Stimulated activated naive B cell treated with anti-CD40 and anti-IgM and Interleukin-4, amounts not matched to agents 10 μg/mL and 1 μg/mL and 100 μg/mL, for 72 hours (primary cell): Measurements from ENCODE around the gene MITF.

Source experiments
- ATAC-seq, 2 donors: fragments of 150-1000 bp; cut with Tn5 transposase; replicated peaks; 2 replicates each; pipeline ENCODE4 v1.10.0; 2021; ENCODE audit warnings: moderate library complexity in 1 of 2
- DNase-seq: peaks from one replicate; pipeline ENCODE4 v3.0.0; 2021
- H3K27ac Mint-ChIP-seq: one replicate; pipeline ENCODE4 v1.8.0; 2022; ENCODE audit warnings: mild to moderate bottlenecking, mixed read lengths
- H3K27me3 Mint-ChIP-seq, 2 donors: one replicate each; pipeline ENCODE4 v1.8.0; 2022; ENCODE audit warnings: mixed read lengths in 2 of 2
- H3K36me3 Mint-ChIP-seq, 2 donors: one replicate each; pipeline ENCODE4 v1.8.0; 2022; ENCODE audit warnings: mixed read lengths in 2 of 2, mild to moderate bottlenecking in 1 of 2
- H3K4me1 Mint-ChIP-seq, 2 donors: one replicate each; pipeline ENCODE4 v1.8.0; 2022; ENCODE audit warnings: mixed read lengths in 2 of 2, mild to moderate bottlenecking in 1 of 2
- H3K4me3 Mint-ChIP-seq, 2 donors: one replicate each; pipeline ENCODE4 v1.8.0; 2022; ENCODE audit warnings: mild to moderate bottlenecking in 2 of 2, mixed read lengths in 2 of 2, moderate library complexity in 1 of 2
- H3K9me3 Mint-ChIP-seq, 2 donors: one replicate each; pipeline ENCODE4 v1.8.0; 2022; ENCODE audit warnings: mixed read lengths in 2 of 2, mild to moderate bottlenecking in 1 of 2

MITF gene

DNA sequence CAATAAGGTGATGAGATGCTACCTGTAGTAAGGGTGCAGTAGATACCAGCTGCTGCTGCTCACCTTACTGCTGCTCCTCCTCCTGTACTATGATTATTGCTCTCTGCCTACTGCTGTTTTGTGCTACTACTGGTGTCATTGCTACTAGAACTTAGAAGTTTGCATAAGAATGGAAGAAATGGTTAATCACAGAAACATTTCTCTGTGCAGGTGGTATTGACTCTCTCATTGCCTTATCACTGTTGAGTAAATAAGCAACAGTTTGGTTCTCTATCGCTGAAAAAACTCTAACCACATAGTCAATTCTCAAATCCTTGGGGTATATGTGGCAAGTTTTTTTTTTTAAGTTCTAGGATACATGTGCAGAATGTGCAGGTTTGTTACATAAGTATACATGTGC lies 16.5 kb downstream of the MITF start:
- no peaks in the 10 kb centered on the region for H3K36me3 Mint-ChIP-seq
- no peak for ATAC-seq
- no peak overlapping the region for H3K27ac Mint-ChIP-seq
- peaks cover 5 to 8% of the 10 kb centered on the region in 2 donors for H3K9me3 Mint-ChIP-seq
- no peak overlapping the region for H3K4me3 Mint-ChIP-seq
- DNase-seq = no peak
- H3K4me1 Mint-ChIP-seq = no peaks in the 10 kb centered on the region
- no peaks in the 10 kb centered on the region for H3K27me3 Mint-ChIP-seq

DNA sequence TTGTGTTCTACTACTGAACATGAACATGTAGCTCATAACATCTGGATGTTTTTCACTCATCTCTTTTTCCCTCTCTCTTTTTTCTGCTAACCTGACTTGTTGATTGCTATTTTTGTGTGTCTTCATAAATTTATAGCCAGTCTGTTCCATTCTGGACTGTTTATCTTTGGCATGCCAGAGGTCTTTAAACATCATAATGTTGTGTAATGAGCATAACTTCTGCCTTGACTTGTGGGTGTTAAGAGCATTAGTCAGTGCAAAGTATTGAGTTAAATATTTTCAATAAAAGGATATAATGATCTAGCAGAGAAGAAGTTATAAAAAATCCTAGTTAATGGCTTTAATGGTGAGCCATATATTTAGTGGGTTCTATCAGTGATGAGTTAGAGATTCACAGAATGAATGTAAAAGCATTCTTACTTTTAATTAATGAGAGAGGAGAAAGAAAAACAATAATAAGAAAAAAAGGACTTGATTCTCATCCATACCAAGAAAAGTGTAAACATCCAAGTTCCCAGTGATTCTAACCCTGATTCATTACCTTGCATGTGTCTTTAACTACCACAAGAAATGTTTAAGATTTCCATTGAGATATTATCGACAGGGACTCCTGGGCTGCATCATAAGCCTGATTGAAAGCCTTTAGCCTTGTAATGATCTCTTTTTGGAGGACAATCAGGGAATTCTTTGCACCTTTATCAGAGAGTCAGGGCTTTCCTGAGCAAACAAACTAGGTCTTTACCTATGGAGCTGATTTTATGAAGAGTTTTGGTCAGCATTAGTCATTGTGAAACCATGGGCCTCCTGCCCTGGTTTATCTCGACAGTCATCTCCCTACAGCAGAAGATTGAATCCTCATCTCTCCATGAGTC lies 22.9 kb downstream of the MITF start:
- Mint-ChIP-seq H3K9me3 (no peaks in the 10 kb centered on the region), H3K27ac (no peak overlapping the region), H3K36me3 (no peaks in the 10 kb centered on the region), H3K27me3 (no peaks in the 10 kb centered on the region), H3K4me3 (no peak overlapping the region), H3K4me1 (peaks cover 0 to 12% of the 10 kb centered on the region in 2 donors)
- ATAC-seq (peak in 1 of 2 donors; percentile 27), DNase-seq (no peak)

GRCh38 chr3:69762768-69763229 lies 23.5 kb downstream of the MITF start:
- peaks cover 0 to 12% of the 10 kb centered on the region in 2 donors for H3K4me1 Mint-ChIP-seq
- ATAC-seq = no peak
- no peak overlapping the region for H3K27ac Mint-ChIP-seq
- no peaks in the 10 kb centered on the region for H3K27me3 Mint-ChIP-seq
- no peak for DNase-seq
- H3K4me3 Mint-ChIP-seq = no peak overlapping the region
- H3K9me3 Mint-ChIP-seq = no peaks in the 10 kb centered on the region
- H3K36me3 Mint-ChIP-seq = no peaks in the 10 kb centered on the region

DNA sequence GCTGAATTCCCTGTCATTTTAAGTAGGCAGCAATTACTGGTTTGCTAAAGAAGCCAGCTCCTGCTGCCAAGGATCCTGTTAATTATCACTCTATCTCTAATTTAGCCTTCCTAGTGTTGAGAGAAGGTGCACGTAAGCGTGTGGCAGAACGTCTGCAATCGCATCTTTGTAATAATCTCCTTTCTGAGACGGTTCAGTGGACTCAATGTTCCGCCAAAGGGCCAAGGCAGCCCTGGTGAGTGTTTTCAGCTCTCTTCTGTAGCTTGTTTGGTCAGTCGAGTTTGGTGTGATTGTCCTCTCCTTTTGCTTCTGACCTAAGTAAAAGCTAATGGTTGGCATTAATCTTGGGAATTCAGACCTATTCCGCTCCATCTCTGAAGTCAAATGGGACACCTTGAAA lies 24.2 kb downstream of the MITF start:
- Mint-ChIP-seq H3K27ac (no peak overlapping the region), H3K9me3 (no peaks in the 10 kb centered on the region), H3K27me3 (no peaks in the 10 kb centered on the region), H3K4me1 (peaks cover 0 to 12% of the 10 kb centered on the region in 2 donors), H3K36me3 (no peaks in the 10 kb centered on the region), H3K4me3 (no peak overlapping the region)
- DNase-seq (no peak), ATAC-seq (no peak)

- peaks cover 0 to 12% of the 10 kb centered on the region in 2 donors for H3K4me1 Mint-ChIP-seq
These were observed 25.0 kb downstream of the MITF start for GRCh38 chr3:69764121-69764741.

GRCh38 chr3:69764861-69765260 lies 25.6 kb downstream of the MITF start:
- Mint-ChIP-seq H3K27ac (no peak overlapping the region), H3K9me3 (no peaks in the 10 kb centered on the region), H3K4me3 (no peak overlapping the region), H3K36me3 (no peaks in the 10 kb centered on the region), H3K4me1 (peaks cover 0 to 12% of the 10 kb centered on the region in 2 donors), H3K27me3 (no peaks in the 10 kb centered on the region)
- DNase-seq (no peak), ATAC-seq (no peak)

More at GRCh38 chr3:69764121-69764741, 25.0 kb downstream of the MITF start:
- no peak overlapping the region for H3K4me3 Mint-ChIP-seq
- H3K9me3 Mint-ChIP-seq = no peaks in the 10 kb centered on the region
- no peaks in the 10 kb centered on the region for H3K36me3 Mint-ChIP-seq
- ATAC-seq (peak; percentile 60 to 71), DNase-seq (no peak)
- no peaks in the 10 kb centered on the region for H3K27me3 Mint-ChIP-seq
- no peak overlapping the region for H3K27ac Mint-ChIP-seq

DNA sequence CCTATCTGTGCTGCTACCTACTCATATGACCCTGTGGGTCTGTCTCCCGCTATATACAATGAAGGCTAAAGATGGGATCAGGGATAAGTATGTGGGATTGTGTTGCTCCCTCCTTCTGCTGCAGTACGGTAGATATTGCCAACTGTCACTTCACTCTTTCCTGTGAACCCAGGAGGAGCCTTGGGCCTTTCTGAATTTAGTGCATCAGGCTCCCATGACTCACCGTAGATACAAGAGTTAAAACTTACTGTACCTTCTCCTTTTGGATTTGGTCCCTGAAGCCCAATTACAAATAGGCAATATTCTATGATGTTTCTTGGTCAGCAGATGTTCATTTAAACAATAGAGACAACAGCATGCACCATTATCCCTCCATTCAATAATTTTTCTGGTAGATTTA lies 27.4 kb downstream of the MITF start:
- ATAC-seq (no peak), DNase-seq (no peak)
- Mint-ChIP-seq H3K9me3 (no peaks in the 10 kb centered on the region), H3K4me1 (peaks cover 0 to 12% of the 10 kb centered on the region in 2 donors), H3K36me3 (no peaks in the 10 kb centered on the region), H3K27ac (no peak overlapping the region), H3K4me3 (no peak overlapping the region), H3K27me3 (no peaks in the 10 kb centered on the region)

DNA sequence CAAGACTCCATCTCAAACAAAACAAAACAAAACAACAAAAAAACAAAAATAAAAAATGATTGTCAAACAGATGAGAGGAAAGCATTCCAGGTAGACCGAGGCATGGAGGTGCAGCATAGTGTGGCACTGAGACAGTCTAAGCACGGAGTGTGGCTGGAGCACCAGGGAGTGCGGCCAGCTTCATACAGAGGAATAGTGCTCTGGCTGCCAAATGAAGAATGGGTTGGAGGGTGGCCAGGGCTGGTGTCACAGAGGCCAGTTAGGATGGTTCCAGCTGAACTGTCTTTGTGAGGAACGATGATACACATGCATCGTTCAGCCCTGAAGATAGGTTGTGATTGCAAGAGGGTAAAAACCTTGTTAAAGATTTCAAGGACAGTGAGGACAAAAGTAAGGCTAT lies 28.3 kb downstream of the MITF start:
- Mint-ChIP-seq H3K4me1 (peaks cover 0 to 12% of the 10 kb centered on the region in 2 donors), H3K9me3 (no peaks in the 10 kb centered on the region)

GRCh38 chr3:69768438-69768837 lies 29.2 kb downstream of the MITF start:
- H3K27me3 Mint-ChIP-seq = no peaks in the 10 kb centered on the region
- H3K36me3 Mint-ChIP-seq = no peaks in the 10 kb centered on the region
- H3K4me3 Mint-ChIP-seq = no peak overlapping the region
- ATAC-seq (no peak), DNase-seq (no peak)
- H3K9me3 Mint-ChIP-seq = no peaks in the 10 kb centered on the region
- no peak overlapping the region for H3K27ac Mint-ChIP-seq
- peaks cover 0 to 12% of the 10 kb centered on the region in 2 donors for H3K4me1 Mint-ChIP-seq

More for the DNA sequence above, 28.3 kb downstream of the MITF start:
- ATAC-seq (no peak), DNase-seq (no peak)
- Mint-ChIP-seq H3K4me3 (no peak overlapping the region), H3K27ac (no peak overlapping the region), H3K36me3 (no peaks in the 10 kb centered on the region), H3K27me3 (no peaks in the 10 kb centered on the region)

- DNase-seq (no peak), ATAC-seq (no peak)
- H3K27ac Mint-ChIP-seq = no peak overlapping the region
- no peak overlapping the region for H3K4me3 Mint-ChIP-seq
- no peaks in the 10 kb centered on the region for H3K4me1 Mint-ChIP-seq
- no peaks in the 10 kb centered on the region for H3K27me3 Mint-ChIP-seq
- H3K9me3 Mint-ChIP-seq = no peaks in the 10 kb centered on the region
- no peaks in the 10 kb centered on the region for H3K36me3 Mint-ChIP-seq
These were observed 31.0 kb downstream of the MITF start for GRCh38 chr3:69770219-69770618.

- Mint-ChIP-seq H3K27me3 (no peaks in the 10 kb centered on the region), H3K27ac (no peak overlapping the region), H3K9me3 (no peaks in the 10 kb centered on the region), H3K36me3 (no peaks in the 10 kb centered on the region), H3K4me1 (no peaks in the 10 kb centered on the region), H3K4me3 (no peak overlapping the region)
- DNase-seq (no peak), ATAC-seq (no peak)
These were observed 31.8 kb downstream of the MITF start for GRCh38 chr3:69770976-69771634.

DNA sequence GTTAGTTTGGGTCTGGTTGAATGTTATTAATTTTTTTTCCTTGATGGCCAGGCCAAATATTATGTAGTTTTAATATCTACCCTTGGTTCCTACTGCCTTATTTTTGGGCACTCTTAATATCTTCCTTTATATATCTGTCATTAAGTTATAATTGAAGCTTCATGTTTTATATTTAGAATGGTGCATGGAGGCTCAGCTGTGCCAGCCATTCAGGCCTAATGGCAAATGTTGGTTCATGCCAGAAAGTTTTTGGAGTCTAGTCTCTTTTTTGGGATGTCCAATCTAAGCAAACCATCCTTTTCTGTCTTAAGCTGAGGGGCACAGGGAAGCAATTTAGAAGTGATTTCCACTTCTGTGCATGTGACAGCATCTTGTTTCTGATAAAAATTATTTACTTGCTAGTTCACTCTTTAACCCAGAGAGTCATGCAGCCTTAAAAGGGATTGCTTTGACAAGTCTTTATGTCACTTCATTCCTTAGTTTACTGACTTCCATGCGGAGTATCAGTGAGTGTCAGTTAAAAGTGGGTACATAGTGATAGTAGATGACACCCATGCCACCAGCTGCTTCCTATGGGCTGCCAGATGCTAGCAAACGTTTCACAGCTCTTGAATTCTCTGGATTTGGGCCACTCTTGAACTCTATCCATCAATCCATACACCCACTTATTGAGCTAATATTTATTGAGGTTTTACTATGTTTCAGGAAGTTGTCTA lies 33.0 kb downstream of the MITF start:
- DNase-seq (no peak), ATAC-seq (no peak)
- Mint-ChIP-seq H3K4me1 (no peaks in the 10 kb centered on the region), H3K9me3 (no peaks in the 10 kb centered on the region), H3K27ac (no peak overlapping the region), H3K4me3 (no peak overlapping the region), H3K27me3 (no peaks in the 10 kb centered on the region), H3K36me3 (no peaks in the 10 kb centered on the region)

DNA sequence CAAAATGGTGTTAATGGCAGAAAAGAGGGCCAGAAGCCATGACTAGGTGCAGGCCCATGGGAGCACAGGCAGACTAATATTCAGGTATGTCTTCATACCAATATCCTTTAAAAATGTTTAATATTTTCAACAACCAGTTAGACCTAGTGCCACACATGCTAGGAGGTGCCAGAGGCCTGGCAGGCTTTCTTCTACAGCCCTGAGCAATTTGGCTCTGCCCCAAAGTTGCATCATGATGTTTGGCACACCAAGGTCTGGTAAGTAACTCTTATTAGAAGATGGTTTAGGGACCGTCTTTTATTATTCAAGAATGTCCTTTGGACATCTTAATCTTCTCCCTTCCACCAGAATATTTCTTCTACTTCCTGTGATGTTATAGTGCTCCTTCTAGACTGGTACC lies 34.8 kb downstream of the MITF start:
- DNase-seq = no peak
- H3K9me3 Mint-ChIP-seq = peaks cover 4 to 6% of the 10 kb centered on the region in 2 donors

GRCh38 chr3:69775751-69776150 lies 36.5 kb downstream of the MITF start:
- no peak overlapping the region for H3K27ac Mint-ChIP-seq
- ATAC-seq = no peak
- no peak for DNase-seq
- H3K4me3 Mint-ChIP-seq = no peak overlapping the region
- no peaks in the 10 kb centered on the region for H3K27me3 Mint-ChIP-seq
- H3K9me3 Mint-ChIP-seq = peaks cover 4 to 6% of the 10 kb centered on the region in 2 donors
- H3K4me1 Mint-ChIP-seq = no peaks in the 10 kb centered on the region
- no peaks in the 10 kb centered on the region for H3K36me3 Mint-ChIP-seq

More for the DNA sequence above, 34.8 kb downstream of the MITF start:
- Mint-ChIP-seq H3K4me3 (no peak overlapping the region), H3K27me3 (no peaks in the 10 kb centered on the region), H3K27ac (no peak overlapping the region), H3K4me1 (no peaks in the 10 kb centered on the region), H3K36me3 (no peaks in the 10 kb centered on the region)
- no peak for ATAC-seq
